Ascending aorta (tissue), 2 donors: ENCODE measurements around the gene CCDC85C. TPM values are rescaled to one million over a fixed set of nuclear protein-coding genes. Genes with fewer than 3 reads are reported as not detected.
A peak's percentile ranks its signal among the peaks of the same experiment; 100 is the strongest.

Experiments
- DNase-seq, 2 donors: peaks; one replicate each; pipeline ENCODE4 v3.0.0-alpha.2; 2019; ENCODE audit warnings: low spot score in 2 of 2
- H3K27ac ChIP-seq, 2 donors: fragments of 200-600 bp; sonication (generic); one replicate each; pipeline ENCODE4 v1.5.1; 2016 to 2017; ENCODE audit warnings: mild to moderate bottlenecking in 1 of 2
- H3K27me3 ChIP-seq: fragments of 200-600 bp; sonication (generic); one replicate; pipeline ENCODE4 v1.5.1; 2017
- H3K36me3 ChIP-seq, 2 donors: fragments of 200-600 bp; sonication (generic); one replicate each; pipeline ENCODE4 v1.5.1; 2016
- H3K4me1 ChIP-seq, 2 donors: fragments of 200-600 bp; sonication (generic); one replicate each; pipeline ENCODE4 v1.5.1; 2016 to 2017; ENCODE audit warnings: mild to moderate bottlenecking in 1 of 2
- H3K4me3 ChIP-seq, 2 donors: fragments of 200-600 bp; sonication (generic); one replicate each; pipeline ENCODE4 v1.5.1; 2016 to 2017; ENCODE audit warnings: mild to moderate bottlenecking in 1 of 2
- H3K9me3 ChIP-seq, 2 donors: fragments of 200-600 bp; sonication (generic); one replicate each; pipeline ENCODE4 v1.5.1; 2016
- intact Hi-C: fragments of 100-400 bp; cut with DNase I; formaldehyde crosslinking; loops from one replicate; pipeline ENCODE4 v1.15.1; 2023
- total RNA-seq: library from RNA; depleted of rRNA; stranded (reverse); fragments of >200 nt; gene quantifications from one replicate; pipeline ENCODE4 v1.1.0, GENCODE V29; 2016
- TF ChIP-seq, protein P1 (sequence below), 3 experiments: fragments of 200-600 bp in 2 of 3; fragments of 450-650 bp in 1 of 3; sonication (generic) in 2 of 3; IDR thresholded peaks; one replicate each; pipeline ENCODE4 v1.5.1; 2016 to 2019; ENCODE audit warnings: antibody characterized with exemption in 3 of 3, mild to moderate bottlenecking in 1 of 3, moderate library complexity in 1 of 3

CCDC85C gene
- total RNA-seq, 1 donor from 2014 or later: 0.64 TPM

DNA sequence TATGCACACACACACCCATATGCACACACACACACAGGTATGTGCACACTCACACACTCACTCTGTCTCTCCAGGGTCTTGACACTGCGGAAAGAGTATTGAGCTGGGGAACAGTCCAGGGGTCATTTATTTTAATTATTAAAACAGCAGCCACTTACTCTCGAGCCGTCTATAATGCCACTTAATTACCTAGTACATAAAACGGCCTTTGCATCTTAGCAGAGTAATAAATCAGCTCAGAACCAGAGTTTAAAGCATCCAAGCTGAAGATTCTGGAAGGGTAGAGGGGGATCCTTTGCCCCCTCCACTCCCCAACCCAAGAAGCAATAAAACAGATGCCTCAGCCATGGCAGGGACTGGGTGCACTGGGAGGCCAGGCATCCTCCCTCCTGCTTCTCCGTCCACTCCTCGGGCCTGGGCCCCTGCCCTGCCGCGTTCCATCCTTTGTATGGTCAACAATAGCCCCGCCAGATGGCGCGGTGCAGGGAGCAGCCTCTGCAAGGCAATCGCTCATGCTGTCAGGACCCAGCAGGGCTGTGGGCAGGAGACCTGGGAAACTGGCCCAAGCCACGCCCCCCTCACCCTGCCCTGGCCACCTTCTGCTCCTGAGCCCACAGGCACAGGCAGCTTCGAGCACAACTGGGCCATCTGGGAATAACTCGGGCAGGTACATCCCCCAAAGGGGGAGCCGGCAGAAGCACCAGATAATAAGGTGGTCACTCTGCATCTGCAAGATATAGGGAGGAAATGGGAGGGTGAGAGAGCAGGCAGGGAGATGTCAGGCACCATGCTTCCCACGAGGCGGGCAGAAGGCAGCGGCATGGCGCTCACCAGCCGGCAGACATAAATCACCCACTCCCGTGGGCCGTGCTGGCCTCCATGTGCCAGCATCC, 40.9 kb downstream of the CCDC85C start:
- no peak overlapping the region for H3K27ac ChIP-seq
- intact Hi-C loops: loop anchor here (1.0 to 2.0 kb wide), 2 partner anchors 42 to 66 kb away; no protein-coding TSS in a partner anchor
- H3K4me3 ChIP-seq: no peak overlapping the region
- TF ChIP-seq, protein P1, sequence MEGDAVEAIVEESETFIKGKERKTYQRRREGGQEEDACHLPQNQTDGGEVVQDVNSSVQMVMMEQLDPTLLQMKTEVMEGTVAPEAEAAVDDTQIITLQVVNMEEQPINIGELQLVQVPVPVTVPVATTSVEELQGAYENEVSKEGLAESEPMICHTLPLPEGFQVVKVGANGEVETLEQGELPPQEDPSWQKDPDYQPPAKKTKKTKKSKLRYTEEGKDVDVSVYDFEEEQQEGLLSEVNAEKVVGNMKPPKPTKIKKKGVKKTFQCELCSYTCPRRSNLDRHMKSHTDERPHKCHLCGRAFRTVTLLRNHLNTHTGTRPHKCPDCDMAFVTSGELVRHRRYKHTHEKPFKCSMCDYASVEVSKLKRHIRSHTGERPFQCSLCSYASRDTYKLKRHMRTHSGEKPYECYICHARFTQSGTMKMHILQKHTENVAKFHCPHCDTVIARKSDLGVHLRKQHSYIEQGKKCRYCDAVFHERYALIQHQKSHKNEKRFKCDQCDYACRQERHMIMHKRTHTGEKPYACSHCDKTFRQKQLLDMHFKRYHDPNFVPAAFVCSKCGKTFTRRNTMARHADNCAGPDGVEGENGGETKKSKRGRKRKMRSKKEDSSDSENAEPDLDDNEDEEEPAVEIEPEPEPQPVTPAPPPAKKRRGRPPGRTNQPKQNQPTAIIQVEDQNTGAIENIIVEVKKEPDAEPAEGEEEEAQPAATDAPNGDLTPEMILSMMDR (IDR thresholded peaks at IDR 0.05): peak in 2 of 3 experiments; percentile 35 to 45
- peaks cover 2 to 10% of the 10 kb centered on the region in 2 donors for H3K4me1 ChIP-seq
- H3K27me3 ChIP-seq: no peaks in the 10 kb centered on the region
- no peaks in the 10 kb centered on the region for H3K9me3 ChIP-seq
- H3K36me3 ChIP-seq: no peaks in the 10 kb centered on the region
- DNase-seq: peak in 1 of 2 donors; percentile 80

DNA sequence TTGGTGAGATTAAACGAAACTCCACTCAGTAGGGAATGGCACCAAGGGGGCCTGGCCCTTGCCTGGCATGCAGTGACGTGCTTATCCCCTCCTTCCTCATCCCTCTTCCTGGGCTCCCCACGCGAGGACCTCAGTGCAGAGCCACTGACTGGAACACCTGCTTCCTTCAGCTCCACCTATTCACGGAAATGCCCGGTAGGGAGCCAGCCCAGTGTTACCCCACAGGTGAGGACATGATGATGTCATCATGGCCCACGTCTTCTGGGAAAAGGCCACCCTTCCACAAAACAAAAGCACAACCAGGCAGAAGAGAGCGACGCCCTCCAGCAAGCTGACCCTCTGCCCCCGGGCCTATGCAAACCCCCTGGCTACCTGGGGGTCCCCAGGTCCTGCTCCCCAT, 42.1 kb downstream of the CCDC85C start:
- TF ChIP-seq, protein P1 (IDR thresholded peaks at IDR 0.05): no peak
- Histone ChIP-seq H3K27me3 (no peaks in the 10 kb centered on the region), H3K27ac (no peak overlapping the region), H3K9me3 (no peaks in the 10 kb centered on the region), H3K4me1 (peaks cover 2 to 10% of the 10 kb centered on the region in 2 donors), H3K36me3 (no peaks in the 10 kb centered on the region), H3K4me3 (no peak overlapping the region)
- intact Hi-C loops: loop anchor here (2.0 kb wide), 1 partner anchor 67 kb away; no protein-coding TSS in a partner anchor
- DNase-seq: no peak

DNA sequence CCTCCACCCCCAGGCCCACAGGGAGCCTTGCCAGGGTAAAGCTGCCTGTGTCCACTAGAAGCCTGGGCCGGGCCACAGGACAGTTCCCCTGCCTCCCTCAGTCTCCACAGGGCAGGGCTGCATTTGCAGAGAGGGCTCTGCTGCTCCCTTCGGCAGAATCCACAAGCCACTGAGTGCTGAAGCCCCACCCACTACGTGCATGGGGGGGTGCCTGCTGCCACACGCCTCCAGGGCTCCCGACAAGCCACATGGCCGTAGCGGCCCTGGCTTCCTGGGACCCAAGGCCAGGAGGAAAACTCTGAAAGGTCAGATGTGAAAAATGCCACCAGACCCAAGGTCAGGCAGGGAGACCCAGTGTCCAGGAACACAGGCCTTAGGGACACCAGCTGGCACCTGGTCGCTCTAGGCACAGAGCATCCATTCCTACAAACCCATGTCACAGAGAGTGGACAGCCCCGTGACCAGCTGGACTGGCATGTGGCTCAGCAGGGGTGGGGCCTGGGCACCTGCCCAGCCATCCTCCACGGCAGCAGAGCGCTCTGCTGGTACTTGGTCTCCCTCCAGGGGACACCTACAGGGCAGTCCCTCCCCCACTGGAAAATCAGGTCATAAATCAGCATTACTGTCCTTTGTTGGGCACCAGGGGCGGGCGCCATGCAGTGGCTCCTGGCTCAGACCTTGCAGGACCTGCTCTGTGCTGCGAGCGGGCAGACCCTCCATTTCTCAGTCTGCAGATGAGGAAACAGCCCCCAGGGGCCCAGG, 42.9 kb downstream of the CCDC85C start:
- no peaks in the 10 kb centered on the region for H3K9me3 ChIP-seq
- H3K27ac ChIP-seq: no peak overlapping the region
- H3K36me3 ChIP-seq: no peaks in the 10 kb centered on the region
- intact Hi-C loops: no loop called here
- no peaks in the 10 kb centered on the region for H3K27me3 ChIP-seq
- H3K4me3 ChIP-seq: no peak overlapping the region
- no peak for DNase-seq
- peaks cover 2 to 10% of the 10 kb centered on the region in 2 donors for H3K4me1 ChIP-seq
- TF ChIP-seq, protein P1 (IDR thresholded peaks at IDR 0.05): no peak

DNA sequence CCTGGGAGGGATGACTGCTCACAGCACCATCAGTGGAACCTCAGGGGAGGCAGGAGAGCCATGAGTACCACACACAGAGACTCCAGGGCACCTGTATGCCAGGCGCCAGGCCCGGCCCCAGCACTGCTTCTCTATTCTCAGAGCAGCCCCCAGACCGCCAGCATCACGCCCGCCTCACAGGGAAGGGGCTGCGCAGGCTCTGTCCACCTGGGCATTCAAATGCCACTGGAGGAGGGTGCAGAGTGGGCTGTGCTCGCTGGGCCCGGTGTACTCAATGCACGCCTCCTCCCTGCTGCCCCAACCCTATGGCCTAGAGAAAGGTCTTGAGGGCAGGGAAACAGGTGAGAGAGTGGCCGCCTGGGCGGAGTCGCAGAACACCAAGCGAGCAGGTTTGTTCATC, 43.6 kb downstream of the CCDC85C start:
- no peak for DNase-seq
- TF ChIP-seq, protein P1 (IDR thresholded peaks at IDR 0.05): no peak
- H3K27me3 ChIP-seq: no peaks in the 10 kb centered on the region
- no peaks in the 10 kb centered on the region for H3K9me3 ChIP-seq
- intact Hi-C loops: no loop called here
- no peak overlapping the region for H3K4me3 ChIP-seq
- peaks cover 2 to 10% of the 10 kb centered on the region in 2 donors for H3K4me1 ChIP-seq
- no peaks in the 10 kb centered on the region for H3K36me3 ChIP-seq
- H3K27ac ChIP-seq: no peak overlapping the region

DNA sequence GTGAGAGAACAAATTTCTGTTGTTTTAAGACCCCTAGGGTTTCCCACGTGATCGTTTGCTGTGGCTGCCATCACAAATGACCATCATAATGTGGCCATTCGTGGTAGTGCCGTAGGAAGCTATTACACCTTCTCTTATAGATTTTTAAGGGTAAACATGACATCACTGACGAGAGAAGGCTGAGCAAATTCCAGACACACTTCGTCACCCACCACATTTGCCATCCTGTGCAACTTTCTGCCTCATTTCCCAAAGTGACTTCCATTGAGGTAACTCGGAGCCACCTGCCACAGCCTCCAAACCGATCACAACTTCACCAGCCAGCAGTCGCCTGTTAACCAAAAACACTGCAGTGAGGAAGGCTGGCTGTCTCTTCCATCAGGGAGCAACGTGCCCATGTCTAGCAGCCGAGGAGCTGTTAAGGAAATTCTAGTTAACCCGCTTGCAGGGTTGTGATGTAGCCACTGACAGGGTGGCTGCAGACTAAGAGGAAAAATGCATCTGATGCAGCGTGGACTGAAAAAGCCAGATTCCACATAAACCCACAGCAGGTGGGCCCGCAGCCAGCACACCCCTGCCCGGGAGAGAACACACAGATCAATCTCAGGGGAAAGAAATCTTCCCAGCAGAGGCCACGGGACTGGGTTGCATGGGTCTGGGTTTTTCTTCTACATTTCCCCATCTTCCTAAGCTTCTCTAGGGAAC, 44.6 kb downstream of the CCDC85C start:
- DNase-seq: no peak
- H3K4me3 ChIP-seq: no peak overlapping the region
- TF ChIP-seq, protein P1 (IDR thresholded peaks at IDR 0.05): no peak
- no peaks in the 10 kb centered on the region for H3K36me3 ChIP-seq
- H3K27ac ChIP-seq: no peak overlapping the region
- intact Hi-C loops: no loop called here
- no peaks in the 10 kb centered on the region for H3K9me3 ChIP-seq
- H3K27me3 ChIP-seq: no peaks in the 10 kb centered on the region
- peaks cover 2 to 3% of the 10 kb centered on the region in 2 donors for H3K4me1 ChIP-seq
